T-helper 1 cell treated with Interleukin-12 subunit alpha and Interleukin-12 subunit beta and Interleukin-4 antibody, amounts not matched to agents 30 ng/mL and 1 ng/mL, for 36 hours (primary cell): ENCODE data around the gene PTH2R. TPM values are rescaled to one million over a fixed set of nuclear protein-coding genes. Genes with fewer than 3 reads are reported as not detected.
"Not testable (repeated sequence)": the region's sequence is repeated elsewhere in the genome, so short reads cannot be mapped to it uniquely, and the experiment has no call there.

Experiments used
- intact Hi-C: fragments of 100-400 bp; cut with micrococcal nuclease; formaldehyde crosslinking; loops from one replicate; pipeline ENCODE4 v1.15.1; 2024
- total RNA-seq: library from RNA; stranded (reverse); gene quantifications from 2 replicates; pipeline ENCODE4 v1.2.3, GENCODE V29; 2022

Gene PTH2R, protein sequence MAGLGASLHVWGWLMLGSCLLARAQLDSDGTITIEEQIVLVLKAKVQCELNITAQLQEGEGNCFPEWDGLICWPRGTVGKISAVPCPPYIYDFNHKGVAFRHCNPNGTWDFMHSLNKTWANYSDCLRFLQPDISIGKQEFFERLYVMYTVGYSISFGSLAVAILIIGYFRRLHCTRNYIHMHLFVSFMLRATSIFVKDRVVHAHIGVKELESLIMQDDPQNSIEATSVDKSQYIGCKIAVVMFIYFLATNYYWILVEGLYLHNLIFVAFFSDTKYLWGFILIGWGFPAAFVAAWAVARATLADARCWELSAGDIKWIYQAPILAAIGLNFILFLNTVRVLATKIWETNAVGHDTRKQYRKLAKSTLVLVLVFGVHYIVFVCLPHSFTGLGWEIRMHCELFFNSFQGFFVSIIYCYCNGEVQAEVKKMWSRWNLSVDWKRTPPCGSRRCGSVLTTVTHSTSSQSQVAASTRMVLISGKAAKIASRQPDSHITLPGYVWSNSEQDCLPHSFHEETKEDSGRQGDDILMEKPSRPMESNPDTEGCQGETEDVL
- 0.07 and 0.22 TPM in 2 replicates for total RNA-seq

DNA sequence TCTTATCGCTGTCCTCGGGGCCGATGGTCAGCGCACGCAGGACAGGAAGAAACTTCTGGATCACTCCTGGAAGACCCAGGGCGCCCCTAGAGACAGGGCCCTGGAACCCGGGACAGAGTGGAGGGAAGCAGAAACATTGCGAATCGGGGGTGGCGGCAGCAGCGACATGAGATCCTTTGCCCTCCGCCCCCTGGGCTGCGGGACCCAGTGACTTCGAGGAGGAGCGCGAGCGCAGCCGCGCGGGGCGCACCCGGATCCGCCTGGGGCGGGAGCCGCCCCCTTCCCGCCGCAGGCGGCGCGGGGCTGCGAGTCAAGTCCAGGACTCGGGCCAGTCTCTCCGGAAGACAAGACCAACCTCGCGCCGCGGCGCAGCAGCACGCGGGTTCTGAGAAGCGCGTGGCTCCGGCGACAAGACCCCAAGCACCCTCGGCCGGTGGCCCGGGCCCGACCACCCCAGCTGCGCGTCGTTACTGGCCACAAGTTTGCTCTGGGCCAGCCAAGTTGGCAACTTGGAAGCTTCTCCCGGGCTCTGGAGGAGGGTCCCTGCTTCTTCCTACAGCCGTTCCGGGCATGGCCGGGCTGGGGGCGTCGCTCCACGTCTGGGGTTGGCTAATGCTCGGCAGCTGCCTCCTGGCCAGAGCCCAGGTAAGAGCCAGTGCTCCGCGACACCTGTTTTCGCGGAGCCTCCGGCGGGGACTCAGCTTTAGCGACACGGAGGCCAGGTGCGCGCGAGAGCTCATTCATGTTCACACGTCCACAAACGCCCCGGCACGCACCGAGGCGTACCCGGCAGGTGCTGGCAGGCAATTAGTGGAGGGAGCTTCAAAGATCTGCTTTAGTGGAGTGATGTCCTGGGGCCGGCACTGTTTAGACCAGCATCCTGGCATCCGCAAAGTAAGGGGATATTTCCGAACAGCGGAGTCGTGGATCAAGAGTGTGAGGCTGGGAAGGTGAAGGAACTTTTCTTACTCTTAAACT is at the start of gene PTH2R:
TSS of gene PTH2R (plus strand) at position 319 of the 978 bp plus-strand sequence. CDS start at position 571, 252 bp downstream.
- intact Hi-C loops = no loop called here

- intact Hi-C loops = no loop called here
These were observed 49.6 kb upstream of the PTH2R start for GRCh38 chr2:208356846-208357574.

DNA sequence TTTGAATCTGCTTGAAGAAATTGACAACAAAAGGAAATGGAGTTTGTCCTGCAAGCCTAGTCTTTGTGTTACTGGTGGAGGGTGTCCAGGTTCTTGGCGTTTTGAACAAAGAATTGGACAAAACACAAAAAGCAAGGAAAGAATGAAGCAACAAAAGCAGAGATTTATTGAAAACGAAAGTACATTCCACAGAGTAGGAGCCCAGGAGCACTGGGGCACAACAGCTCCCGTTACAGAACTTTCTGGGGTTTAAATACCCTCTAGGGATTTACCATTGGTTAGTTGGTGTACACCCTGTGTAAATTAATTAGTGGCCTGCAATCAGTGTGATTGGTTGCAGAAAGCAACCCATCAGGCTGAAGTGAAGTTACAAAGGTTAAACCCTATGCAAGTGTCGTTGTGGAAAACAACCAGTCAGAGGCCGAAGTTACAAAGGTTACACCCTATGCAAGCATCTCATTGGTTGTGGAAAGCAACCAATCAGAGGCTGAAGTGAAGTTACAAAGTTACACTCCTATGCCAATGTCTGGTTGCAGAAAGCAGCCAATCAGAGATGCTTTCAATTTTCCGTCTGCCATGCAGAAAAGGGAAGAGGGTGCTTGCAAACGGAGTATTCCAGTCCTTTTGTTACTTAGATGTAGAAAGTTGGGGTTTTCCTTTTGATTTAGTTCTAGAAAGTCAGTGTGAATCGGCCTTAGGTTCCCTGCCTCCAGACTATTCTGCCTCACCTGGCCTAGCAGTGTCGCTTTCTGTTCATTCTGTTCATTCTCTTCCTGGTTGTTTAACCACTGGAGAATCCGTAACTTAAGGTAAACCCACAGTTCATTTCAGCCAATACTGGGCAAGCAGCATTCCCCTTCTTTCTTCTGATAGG is 47.6 kb upstream of the PTH2R start:
- intact Hi-C loops = no loop called here

DNA sequence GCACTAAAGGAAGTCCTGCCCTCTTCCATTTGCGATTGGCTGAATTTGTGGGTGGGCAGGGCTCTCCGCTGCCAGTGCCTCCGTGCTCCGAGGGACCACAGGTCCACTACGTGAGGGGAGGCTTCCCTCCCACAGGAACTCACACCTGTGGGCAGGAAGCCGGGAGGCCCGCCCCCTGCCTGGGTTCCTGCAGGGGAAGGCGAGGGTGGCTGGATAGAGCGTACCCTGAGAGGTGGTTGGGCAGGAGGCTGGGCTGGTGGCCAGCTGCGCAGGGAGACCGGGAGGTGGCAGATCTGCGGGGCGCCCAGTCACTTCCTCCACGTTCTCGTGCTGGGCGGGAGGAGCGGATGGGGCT is 47.0 kb upstream of the PTH2R start:
- intact Hi-C loops = no loop called here

DNA sequence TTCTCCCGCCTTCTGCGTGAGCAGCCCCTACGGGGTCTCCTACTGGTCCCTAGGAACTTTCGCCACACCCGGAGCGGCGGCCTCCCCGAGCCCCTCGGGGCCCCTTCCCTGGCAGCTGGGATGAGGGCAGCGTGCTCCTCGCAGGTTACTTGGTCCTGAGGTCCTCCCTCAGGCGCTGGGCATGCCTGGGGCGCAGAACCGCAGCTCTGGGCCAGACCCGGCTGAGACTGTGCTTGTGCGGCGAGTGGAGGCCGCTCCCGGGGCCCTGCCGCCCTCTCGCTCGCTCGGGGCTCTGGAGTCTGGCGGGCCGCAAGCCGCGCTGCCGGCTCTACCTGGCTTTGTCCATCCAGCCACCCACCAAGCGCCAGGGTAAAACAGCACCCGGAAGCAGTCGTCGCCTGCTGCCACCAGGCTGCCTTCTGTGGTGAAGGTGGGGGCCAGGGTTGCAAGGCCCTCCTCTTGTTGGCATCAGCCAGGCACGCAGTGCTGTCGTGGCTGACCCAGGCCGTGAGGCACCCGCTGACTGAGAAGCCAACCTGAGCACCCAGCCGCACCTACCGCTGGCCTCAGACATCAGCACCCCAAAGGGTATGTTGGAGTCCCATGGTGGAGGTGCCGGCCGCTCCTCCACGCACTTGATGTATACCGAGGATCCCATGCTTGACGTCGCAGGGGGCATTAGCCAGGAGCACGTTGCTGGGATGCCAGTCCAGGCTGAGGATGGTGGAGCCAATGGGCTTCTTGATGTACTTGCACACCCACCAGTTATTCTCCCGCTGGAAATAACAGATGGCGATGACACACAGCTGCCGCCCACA is 46.1 kb upstream of the PTH2R start:
- intact Hi-C loops = no loop called here

GRCh38 chr2:208361077-208361441 is 45.5 kb upstream of the PTH2R start:
- intact Hi-C loops = no loop called here

DNA sequence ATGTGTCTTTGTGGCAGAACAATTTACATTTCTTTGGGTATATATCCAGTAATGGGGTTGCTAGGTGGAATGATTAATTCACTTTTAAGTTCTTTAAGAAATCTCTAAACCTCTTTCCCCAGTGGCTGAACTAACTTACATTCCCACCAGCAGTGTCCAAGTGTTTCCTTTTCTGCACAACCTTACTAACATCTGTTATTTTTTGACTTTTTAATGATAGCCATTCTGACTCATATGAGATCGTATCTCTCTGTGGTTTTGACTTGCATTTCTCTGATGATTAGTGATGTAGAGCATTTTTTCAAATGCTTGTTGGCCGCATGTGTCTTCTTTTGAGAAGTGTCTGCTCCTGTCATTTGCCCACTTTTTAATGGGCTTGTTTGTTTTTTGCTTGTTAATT is 43.1 kb upstream of the PTH2R start:
- intact Hi-C loops = no loop called here

DNA sequence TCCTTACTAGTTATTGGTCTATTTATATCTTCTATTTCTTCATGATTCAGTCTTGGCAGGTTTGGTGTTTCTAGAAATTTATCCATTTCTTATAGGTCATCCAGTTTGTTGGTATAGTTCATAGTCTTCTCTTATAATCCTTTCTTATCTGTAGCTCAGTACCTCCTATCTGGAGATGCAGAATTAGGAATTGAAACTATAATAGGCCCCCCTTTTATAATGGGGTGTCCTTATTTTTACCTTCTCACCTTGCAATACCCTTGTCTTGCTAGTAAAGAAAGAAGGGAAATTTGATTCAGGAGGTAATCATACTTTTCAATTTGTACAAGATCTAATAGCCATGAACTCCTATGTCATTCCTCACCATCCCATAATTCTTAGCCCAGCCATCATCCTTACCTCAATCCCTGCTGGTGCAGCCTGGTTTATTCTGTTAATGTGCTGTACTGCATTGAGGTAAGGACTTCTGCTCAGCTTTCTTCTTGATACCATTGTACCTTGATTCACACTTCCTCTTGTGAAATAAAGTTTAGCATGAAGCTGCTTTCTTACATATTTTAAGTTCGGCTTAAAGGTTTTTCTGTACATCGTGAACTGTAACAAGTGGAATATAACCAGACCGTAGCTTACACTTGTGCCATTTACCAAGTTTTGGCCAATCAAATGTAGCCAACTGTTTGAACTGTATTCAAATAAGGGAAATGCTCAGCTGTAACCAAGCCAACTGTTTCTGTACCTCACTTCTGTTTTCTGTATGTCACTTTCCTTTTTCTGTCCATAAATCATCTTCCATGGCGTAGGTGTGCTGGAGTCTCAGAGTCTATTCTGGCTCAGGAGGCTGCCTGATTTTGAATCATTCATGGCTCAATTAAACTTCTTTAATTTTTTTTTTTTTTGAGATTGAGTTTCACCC is 40.1 kb upstream of the PTH2R start:
- intact Hi-C loops = no loop called here

- intact Hi-C loops = no loop called here
These were observed 37.5 kb upstream of the PTH2R start for GRCh38 chr2:208369091-208369490.

DNA sequence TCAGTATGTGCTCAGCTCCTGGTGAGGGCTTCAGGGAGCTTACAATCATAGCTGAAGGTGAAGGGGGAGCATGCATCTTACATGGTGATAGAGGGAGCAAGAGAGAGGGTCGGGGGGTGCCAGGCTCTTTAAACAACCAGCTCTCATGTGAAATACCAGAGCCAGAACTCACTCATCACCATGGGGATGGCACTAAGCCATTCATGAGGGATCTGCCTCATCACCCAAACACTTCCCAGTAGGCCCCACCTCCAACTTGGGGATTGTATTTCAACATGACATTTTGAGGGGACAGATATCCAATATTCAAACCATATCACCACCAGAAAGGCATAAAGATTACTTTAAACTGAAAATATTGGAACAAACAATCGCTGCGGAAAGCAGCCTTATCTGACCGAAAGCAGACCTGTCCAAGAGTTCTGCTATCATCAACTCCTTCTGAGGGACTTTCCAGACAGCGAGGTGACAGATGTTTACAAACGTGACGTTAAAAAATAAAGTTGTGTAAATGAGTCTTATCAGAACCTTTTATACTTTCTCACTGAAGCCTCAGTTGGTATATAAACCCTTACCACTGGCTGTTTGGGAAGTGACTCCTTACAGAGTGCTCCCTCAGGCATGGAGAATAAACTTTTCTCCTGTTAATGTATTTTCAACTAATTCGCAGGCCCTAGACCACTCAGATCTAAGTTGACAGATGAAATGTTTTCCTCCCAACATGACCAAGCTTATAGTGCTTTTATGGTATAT is 35.5 kb upstream of the PTH2R start:
- intact Hi-C loops = no loop called here

DNA sequence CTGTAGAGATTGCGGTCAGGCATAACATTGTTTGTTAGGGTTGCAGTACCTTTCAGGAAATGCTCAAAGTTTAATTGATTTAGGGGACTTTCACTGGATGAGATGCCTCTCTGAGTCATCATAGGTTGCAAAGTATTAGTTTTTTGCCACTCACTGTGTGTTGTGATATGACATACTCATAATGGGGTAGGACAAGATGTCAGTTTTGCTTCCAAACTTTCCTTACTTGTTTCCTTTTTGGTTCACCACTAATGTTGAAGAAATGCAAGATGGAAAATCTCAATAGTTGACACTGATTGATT is 35.0 kb upstream of the PTH2R start:
- intact Hi-C loops = no loop called here

GRCh38 chr2:208373460-208374089 is 33.0 kb upstream of the PTH2R start:
- intact Hi-C loops = loop anchor here (1.0 kb wide), 1 partner anchor 198 kb away; no protein-coding TSS in a partner anchor

DNA sequence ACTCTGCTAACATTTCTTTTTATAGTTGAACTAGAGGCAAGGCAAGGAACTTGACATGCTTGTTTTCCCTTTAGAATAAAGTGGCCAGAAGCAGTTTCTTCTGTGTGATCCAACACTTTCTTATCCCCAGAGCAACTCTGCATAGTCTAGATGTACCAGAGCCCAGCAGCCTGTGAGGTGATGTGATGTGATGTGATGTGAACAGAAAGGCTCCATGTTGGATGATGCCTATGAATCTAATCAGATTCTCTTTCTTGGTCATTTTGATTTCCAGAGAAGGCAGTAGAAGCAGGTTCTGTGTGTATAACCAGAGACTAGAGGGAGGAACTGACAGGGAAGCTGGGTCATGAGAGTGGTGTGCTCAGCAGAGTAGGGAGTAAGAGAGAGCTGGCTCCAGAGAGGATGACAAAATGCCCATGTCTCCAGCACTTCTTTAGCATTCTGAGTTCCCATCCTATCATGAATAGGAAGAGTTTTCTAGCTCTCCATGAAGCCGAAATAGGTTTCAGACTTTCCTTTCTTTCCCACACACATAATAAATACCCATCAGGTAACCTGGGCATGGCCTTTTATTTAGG is 31.0 kb upstream of the PTH2R start:
- intact Hi-C loops = no loop called here

DNA sequence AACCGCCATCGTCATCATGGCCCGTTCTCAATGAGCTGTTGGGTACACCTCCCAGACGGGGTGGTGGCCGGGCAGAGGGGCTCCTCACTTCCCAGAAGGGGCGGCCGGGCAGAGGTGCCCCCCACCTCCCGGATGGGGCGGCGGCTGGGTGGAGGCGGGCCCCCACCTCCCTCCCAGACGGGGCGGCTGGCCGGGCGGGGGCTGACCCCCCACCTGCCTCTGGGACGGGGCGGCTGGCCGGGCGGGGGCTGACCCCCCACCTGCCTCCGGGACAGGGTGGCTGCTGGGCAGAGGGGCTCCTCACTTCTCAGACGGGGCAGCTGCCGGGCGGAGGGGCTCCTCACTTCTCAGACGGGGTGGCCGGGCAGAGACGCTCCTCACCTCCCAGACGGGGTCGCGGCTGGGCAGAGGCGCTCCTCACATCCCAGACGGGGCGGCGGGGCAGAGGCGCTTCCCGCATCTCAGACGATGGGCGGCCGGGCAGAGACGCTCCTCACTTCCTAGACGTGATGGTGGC is 29.2 kb upstream of the PTH2R start:
- intact Hi-C loops = not testable (repeated sequence)

GRCh38 chr2:208379192-208379591 is 27.4 kb upstream of the PTH2R start:
- intact Hi-C loops = no loop called here

- intact Hi-C loops = no loop called here
These were observed 22.0 kb upstream of the PTH2R start for GRCh38 chr2:208384637-208385036.

DNA sequence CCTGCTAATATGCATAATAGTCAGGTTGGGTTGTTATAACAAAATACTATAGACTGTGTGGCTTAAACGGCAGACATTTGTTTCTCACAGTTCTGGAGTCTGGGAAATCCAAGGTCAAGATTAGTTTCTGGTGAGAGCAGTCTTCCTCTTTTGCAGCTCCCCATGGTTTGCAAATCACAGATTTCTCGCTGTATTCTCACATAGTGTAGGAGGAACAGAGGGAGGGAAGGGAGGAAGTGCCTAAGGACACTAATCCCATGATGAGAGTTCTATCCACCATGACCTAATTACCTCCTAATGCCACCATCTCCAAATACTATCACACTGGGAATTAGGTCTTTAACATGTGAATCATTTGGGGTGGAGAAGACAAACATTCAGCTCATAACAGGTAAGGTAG is 20.1 kb upstream of the PTH2R start:
- intact Hi-C loops = no loop called here
